ENCODE data around the gene BCL11A.

- TF ChIP-seq ZNF256 (CRISPR knock-in tag; conservative IDR thresholded peaks at IDR 0.05) (no peak), POLR2A (IDR thresholded peaks at IDR 0.05; ENCODE audit: insufficient read depth in 1 of 2, low read depth in 2 of 2, low read length in 2 of 2) (no peak), ZBTB4 (CRISPR knock-in tag; IDR thresholded peaks at IDR 0.05; ENCODE audit: borderline replicate concordance) (no peak), ZMYM2 (CRISPR knock-in tag; IDR thresholded peaks at IDR 0.05) (no peak), CTCF (CRISPR knock-in tag; IDR thresholded peaks at IDR 0.05) (no peak), ZNF18 (CRISPR knock-in tag; IDR thresholded peaks at IDR 0.05; ENCODE audit: insufficient replicate concordance) (no peak), TAF1 (CRISPR knock-in tag; IDR thresholded peaks at IDR 0.05) (no peak), PRPF4 (IDR thresholded peaks at IDR 0.05; ENCODE audit: low read depth, low read length, poor library complexity, severe bottlenecking) (no peak), GABPA (IDR thresholded peaks at IDR 0.05; ENCODE audit: low read depth, low read length) (no peak), GABPA (CRISPR knock-in tag; IDR thresholded peaks at IDR 0.05; ENCODE audit: low read depth) (no peak), ZBTB21 (CRISPR knock-in tag; IDR thresholded peaks at IDR 0.05) (no peak), BRCA1 (CRISPR knock-in tag; IDR thresholded peaks at IDR 0.05) (no peak), TFDP2 (CRISPR knock-in tag; IDR thresholded peaks at IDR 0.05) (no peak), ZSCAN22 (CRISPR knock-in tag; IDR thresholded peaks at IDR 0.05) (no peak)
Observed at GRCh38 chr2:60440079-60440766, 113.2 kb downstream of the BCL11A start.

All from HepG2 (cell line).